RCC 7860 (cell line): ENCODE data around the gene NTM.
A peak's percentile ranks its signal among the peaks of the same experiment; 100 is the strongest.

Experiments
- DNase-seq: peaks from one replicate; pipeline ENCODE4 v3.0.0-alpha.2; 2015; ENCODE audit warnings: low spot score
- FAIRE-seq: peaks from 2 replicates; lab custom pipeline; 2012; peaks lifted over from hg19 to GRCh38; lab: Jason Lieb, UNC

The NTM gene

GRCh38 chr11:131629925-131630540 lies 259.6 kb downstream of the NTM start:
- no peak for FAIRE-seq
- DNase-seq, result no peak

GRCh38 chr11:131632971-131633370 lies 262.6 kb downstream of the NTM start:
- no peak for FAIRE-seq
- no peak for DNase-seq

DNA sequence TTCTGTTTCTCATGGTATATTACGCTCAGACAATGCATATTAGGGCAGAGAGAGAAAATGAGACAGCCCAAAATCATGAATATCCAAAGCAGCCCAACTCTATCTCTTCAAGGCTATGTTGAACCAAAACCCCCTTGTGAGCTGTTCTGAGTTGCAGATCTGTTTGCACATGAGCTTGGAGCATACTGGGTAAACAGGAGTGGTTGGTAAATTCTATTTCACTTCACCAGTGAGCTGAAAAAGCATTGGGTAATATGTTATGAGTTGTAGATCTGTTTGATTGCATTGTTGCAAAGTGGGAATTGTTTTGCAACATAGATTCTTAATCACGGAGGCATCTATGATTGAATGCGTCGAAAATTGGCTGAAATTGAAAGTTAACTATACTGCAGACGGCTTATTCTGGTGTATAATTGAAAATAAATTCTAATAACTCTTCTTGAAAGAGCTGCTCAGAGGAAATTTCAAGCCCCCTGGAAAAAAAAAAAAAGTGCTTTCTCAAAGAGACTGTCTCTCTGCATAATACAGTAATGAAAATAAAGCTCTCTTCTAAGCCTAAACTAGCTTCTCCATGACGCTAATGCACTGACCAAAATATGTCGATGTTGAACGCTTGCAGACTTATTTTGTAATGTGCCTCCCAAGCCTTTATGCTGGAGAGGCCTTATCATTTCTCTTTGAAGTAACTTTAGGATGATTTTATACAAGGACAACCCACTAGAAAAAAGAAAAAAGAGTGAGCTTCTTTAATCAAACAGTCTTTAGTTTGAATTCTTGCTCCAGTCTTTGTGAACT lies 263.7 kb downstream of the NTM start:
- no peak for DNase-seq
- no peak for FAIRE-seq

DNA sequence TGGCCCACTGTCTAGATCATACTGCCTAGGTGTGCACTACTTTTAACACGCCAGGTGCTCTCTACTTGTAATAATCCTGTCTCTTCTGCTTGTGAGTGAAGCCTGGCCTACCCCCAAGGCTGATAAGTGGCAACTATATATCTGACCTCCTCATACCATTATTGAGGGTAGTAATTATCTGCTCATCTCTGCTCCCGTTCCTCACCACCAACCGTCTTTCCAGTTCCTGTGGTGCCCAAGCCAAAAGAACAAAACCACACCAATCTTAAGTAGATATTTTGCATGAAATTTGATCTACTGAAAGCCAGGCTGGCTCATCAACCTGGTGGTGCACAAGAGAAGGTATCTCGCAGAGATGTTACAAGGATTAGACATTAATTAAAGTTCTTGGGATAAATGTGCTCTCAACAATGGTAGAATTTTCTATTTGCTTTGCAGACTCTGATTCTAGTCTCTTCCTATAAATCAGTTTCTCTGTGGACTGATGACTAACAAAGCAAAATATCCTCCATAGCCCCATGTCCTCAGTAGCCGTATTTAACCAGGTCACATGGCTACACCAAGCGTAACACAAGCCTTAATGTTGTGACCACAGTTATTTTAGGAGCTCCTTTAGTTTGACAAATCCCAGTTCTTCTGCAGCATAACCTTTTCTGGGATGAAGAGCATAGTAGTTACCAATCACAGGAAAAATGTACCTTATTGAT lies 267.2 kb downstream of the NTM start:
- DNase-seq (peak; percentile 79), FAIRE-seq (peak; percentile 91)

GRCh38 chr11:131638889-131639288 lies 268.5 kb downstream of the NTM start:
- FAIRE-seq, result no peak

DNA sequence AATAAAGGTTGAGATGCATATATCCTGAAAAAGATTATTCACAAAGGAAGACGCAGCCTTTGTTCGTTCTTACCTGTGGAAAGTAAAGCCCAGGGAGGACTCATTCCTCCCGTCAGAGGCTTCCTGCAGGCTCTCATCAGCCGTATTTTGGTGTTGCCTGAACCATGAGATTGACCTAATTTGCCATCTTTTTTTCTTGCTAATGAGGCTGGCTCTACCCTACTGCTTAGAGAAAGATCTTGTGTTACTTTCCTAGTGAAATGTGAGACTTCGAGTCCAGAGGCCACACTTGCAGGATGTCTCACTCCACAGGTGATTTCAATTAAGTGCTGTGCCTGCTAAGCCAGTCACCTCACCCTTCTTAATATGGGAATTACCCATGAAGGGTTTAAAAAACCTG lies 269.9 kb downstream of the NTM start:
- no peak for DNase-seq
- no peak for FAIRE-seq

More at GRCh38 chr11:131638889-131639288, 268.5 kb downstream of the NTM start:
- no peak for DNase-seq

GRCh38 chr11:131642756-131643531 lies 272.5 kb downstream of the NTM start:
- DNase-seq (no peak), FAIRE-seq (no peak)

- DNase-seq (no peak), FAIRE-seq (no peak)
These were observed 273.9 kb downstream of the NTM start for GRCh38 chr11:131644204-131644795.

DNA sequence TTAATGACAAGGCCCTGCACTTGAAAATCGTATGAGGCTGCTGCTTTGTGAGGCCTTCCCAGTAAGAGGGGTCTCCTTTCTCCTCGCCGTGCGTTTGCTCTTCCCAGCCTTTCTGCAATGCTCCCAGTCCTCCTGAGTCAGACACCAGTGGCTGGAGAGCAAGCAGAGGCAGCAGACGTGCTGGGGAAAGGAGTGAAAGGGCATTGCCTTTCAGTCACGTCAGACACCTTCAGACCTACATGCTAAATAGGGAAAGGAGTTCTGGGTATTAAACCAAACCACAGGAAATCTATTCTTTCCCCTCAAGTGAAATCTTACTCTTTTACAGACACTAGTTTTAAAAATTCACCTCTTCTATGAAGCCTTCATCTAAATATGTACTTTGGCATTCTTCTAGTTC lies 274.8 kb downstream of the NTM start:
- DNase-seq, result no peak
- no peak for FAIRE-seq

DNA sequence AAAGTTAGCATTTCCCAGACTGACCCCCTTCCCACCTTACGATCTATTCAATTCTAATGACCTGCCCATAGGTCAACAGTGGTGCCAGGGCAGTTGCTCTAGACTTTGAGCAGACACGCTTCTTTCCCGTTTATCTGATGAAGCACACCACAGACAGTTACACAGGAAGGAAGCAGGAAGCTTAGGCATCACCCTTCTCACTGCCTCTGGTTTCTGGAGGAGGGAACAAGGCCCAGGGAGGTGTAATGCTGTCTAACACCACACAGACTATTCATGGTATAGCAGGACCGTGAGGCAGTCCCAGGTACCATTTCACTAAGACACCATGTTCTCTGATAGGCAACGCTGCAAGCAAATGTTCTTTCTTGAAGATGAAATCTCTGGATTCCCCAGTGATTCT lies 279.4 kb downstream of the NTM start:
- DNase-seq (no peak), FAIRE-seq (no peak)

DNA sequence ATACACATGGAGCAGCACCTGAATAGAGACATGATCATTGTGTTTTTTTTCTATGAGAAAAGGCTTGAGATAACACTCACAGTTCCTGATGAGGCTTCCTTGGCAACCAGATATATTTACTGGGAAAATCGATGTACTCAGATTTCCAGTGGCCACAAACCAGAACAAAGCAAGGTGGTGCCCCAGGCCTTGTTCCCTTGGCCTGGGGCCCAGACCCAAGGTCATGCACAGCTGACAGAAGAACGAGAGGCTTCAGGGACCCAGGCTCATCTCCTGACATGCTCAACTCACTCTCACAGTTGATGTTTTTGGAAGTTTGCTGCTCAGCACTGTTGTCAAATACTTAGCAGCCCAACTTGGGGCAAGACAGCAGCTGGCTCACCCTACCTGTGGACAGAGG lies 281.8 kb downstream of the NTM start:
- DNase-seq (no peak), FAIRE-seq (no peak)

DNA sequence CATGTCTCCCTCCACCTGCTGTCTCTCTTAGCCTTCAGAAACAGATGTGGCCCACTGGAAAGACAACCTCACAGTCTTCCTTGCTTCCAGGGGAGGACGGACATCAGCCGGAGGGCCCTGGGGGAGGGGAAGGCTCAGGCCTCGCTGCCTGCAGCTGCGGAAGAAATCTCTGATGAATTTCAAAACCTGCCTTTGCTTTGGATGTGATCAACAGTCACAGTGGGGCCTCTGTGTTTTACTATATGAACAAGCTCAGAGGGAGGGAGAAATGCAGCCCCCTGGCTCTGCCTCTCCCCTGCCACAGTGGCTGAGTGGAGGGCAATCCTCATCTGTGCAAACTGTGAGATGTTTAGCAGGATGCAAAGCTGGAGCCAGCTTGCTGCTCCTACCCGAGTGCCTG lies 282.8 kb downstream of the NTM start:
- DNase-seq (no peak), FAIRE-seq (no peak)

- no peak for DNase-seq
- FAIRE-seq, result no peak
These were observed 284.4 kb downstream of the NTM start for GRCh38 chr11:131654849-131655248.

- no peak for FAIRE-seq
- no peak for DNase-seq
These were observed 285.9 kb downstream of the NTM start for GRCh38 chr11:131656179-131656838.

GRCh38 chr11:131656839-131657211 lies 286.4 kb downstream of the NTM start:
- FAIRE-seq, result no peak
- DNase-seq, result no peak

DNA sequence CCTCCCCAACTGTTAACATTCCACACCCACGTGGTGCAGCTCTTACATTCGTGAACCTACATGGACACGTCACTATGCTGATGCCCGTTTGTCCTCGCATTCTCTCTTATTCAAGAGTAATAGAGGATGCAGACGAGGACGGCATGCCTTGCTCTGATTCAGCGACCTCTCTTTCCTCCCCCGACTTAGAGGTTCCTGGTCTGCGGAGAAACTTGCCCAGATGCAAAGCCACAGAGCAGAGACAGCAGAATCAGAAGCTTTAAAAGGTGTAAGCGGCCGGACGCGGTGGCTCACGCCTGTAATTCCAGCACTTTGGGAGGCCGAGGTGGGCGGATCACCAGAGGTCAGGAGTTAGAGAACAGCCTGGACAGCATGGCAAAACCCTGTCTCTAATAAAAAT lies 288.0 kb downstream of the NTM start:
- FAIRE-seq, result no peak
- no peak for DNase-seq

DNA sequence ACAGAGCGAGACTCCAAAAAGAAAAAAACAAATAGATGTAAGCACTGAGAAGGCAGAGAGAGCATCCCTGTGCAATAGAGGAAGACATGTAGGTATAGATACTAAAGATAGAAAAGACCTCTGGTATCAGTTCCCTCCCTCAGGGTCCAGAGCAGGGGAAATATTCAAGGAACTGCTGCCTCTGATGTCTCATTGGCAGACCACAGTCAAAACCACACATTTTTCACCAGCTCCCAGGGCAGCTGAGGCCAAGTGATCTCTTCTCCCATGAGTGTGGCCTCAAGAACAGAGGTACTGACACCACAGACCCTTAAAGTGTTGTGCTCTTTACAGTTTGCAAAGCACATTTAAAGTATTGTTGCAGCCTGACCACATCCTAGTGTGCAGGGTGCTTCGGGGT lies 288.5 kb downstream of the NTM start:
- no peak for FAIRE-seq

DNA sequence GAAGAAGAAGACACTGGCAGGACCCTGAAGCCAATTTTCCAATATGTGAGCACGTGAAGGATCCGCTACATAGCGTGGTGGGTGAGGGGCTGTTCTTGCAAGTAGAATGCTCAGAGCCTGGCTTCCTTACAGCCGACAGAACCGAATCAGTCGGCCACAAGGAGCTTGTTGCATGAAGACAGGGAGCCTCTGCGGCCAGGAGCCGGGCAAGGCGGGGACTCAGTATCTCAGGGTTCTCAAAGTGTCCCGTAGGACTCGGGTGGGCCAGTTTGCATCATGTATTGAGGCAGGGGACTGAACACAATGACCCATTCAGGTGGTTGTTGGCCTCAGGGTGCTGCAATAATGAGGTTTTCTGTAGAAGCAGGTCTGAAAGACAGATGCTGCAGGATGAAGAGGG lies 289.5 kb downstream of the NTM start:
- DNase-seq (no peak), FAIRE-seq (no peak)

More for the DNA sequence above, 288.5 kb downstream of the NTM start:
- no peak for DNase-seq

DNA sequence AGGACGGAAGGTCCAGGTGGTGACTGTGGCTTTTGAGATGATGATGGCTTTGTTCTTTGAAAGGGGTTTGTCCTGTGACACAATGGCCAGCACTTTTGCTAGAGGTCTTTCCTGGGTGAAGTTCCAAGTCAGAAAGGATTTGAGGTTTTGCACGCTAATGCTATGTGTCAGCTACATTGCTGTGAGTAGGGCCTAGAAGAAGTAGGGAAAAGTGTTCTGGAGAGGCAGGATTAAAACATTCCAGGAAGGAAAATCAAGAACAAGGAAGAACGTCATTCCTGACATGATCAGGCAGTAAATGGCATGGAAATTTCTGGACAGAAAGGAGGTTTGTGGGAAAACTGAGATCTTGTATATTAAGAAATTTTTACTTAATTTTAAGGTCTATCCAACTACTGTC lies 290.7 kb downstream of the NTM start:
- DNase-seq (peak; percentile 70), FAIRE-seq (peak; percentile 65)

DNA sequence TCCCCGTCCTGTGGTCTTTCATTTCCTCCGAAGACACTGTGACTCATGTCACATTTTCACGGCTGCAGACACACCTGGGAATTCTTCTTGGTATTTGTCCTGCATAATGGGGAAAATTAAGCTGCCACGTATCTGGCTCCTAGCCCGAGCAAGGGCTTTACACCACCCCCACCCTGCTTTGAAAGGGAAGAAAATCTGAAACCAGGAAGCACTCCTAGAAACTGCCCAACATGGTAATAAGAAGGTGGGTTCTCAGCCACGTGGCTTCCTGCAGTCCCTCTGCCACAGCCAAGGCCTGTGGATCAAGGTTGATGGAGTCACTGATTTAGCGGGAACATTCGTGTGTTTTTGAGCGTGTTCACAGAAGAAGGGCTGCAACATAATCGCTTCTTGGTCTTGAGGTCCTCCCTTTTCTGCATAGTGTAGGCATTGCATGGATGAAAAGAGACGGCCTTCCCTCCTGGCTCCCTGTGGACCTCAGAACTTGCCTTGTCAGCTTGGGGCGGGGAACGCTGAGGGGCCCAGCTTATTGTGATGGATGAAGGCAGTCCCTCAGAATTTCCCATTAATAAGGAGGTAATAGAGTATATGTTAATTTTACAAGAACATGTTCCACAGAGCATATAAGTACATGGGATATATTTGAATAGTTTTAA lies 292.0 kb downstream of the NTM start:
- FAIRE-seq (no peak), DNase-seq (no peak)
